Kasumi-1 (cell line): ENCODE data around the gene PIP4K2C.
"Not testable (repeated sequence)": the region's sequence is repeated elsewhere in the genome, so short reads cannot be mapped to it uniquely, and the experiment has no call there.

ENCODE experiments used
- DNase-seq, 2 experiments: peaks; one replicate each; lab custom pipeline; 2025; lab: John Stamatoyannopoulos, UW

The PIP4K2C gene

DNA sequence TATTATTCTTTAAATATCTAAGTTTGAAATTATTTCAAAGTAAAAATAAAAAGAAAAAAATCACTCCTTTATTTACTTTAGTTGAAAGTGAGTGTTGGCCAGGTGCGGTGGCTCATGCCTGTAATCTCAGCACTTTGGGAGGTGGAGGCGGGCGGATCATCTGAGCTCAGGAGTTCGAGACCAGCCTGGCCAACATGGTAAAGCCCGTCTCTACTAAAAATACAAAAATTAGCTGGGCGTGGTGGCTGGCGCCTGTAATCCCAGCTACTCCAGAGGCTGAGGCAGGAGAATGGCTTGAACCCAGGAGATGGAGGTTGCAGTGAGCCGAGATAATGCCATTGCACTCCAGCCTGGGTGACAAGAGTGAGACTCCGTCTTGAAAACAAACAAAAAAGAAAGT is 45.7 kb downstream of the PIP4K2C start:
- not testable (repeated sequence) for DNase-seq

DNA sequence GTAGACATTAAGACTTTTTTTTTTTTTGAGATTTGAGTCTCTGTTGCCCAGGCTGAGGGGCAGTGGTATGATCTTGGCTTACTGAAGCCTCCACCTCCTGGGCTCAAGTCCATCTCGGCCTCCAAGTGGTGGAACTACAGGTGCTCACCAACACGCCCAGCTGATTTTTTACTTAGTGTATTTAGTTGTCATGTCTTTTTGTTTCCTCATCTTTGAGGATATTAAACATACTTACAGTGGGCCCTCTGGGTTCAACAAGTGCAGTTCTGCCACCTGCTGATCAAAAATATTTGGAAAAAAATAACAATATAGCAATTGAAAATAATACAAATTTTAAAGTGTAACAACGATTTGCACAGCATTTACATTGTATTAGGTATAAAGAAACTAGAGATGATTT is 46.4 kb downstream of the PIP4K2C start:
- peak; percentile 11 to 48 for DNase-seq

DNA sequence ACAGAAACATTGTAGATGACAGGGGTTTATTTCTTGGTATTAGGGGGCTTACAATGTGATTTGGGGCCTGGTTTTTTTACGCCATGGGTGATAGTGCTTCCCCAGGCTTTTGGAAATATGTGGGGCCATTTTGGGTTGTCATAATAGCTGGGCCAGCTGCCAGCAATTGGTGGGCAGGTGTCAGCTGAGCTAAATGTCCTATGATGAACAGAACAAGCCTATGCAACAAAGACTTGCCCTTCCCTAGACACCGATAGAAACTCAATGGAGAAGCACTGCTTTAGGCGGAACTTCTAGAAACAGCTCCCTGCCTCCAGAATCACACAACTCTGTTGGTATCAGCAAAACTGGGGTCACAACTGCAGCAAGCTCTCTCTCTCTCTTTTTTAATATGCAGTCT is 47.1 kb downstream of the PIP4K2C start:
- DNase-seq = no peak

DNA sequence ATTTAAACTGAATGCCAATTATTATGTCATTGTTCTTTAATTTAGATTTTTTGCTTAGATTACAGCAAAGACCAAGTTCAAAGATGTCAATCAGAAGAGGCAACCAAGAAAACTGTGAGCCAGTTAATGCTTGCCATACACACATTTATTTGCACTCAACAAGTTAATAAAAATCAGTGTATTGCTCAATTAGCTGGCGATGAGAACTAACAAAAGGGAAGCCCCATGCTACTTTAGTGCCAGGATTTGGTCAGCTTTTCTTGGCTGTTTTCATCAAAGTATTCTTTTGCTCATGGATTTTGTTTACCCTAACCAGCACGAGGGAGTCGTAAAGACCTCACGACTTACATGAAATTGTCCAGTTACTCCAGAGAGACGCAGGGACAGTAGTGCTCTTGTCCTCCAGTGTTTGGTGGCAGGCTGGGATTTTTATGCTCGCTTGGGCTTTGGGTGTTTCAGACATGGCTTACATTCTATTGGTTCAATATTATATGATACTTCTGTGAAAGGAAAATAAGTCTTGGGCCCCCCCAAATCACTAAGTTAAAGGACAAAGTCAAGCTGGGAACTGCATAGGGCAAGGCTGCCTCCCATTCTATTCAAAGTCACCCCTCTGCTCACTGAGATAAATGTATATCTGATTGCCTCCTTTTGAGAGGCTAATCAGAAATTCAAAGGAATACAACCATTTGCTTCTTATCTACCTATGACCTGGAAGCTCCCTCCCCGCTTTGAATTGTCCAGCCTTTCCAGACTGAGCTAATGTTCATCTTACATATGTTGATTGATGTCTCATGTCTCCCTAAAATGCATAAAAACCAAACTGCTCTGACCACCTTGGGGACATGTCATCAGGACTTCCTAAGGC is 49.4 kb downstream of the PIP4K2C start:
- no peak for DNase-seq

DNA sequence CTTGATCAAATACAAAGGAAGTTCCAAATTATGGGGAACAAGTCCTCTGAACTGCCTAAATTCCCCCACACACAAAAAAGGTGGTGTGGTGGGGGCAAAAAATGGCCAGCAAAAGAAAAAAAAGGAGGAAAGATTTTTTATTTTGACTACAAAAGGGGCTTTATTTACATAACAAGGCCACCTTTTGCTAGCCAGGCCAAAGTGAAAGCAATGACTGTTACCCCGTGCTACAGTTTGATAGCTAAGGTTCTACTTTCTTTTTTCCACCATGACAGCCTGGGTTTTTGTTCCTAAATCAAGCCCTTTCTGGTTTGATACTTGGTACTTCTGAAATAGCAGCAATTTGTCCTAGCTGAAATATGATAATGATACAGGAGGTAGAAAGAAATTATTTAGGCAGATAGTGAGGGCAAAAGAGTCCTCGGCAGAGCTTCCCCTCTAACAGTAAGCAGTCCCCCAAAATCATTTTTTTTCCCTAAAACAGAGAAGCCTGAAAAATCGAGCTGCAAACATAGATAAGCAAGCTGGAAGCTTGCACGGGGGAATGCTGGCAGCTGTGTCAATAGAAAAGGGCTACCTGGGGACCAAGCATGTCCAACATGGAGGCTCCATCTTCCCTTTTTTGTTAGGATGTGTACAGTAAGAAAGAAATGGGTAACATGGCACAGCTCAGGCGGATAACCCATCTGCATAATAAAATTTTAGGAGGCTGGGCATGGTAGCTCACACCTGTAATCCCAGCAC is 50.9 kb downstream of the PIP4K2C start:
- DNase-seq = no peak

DNA sequence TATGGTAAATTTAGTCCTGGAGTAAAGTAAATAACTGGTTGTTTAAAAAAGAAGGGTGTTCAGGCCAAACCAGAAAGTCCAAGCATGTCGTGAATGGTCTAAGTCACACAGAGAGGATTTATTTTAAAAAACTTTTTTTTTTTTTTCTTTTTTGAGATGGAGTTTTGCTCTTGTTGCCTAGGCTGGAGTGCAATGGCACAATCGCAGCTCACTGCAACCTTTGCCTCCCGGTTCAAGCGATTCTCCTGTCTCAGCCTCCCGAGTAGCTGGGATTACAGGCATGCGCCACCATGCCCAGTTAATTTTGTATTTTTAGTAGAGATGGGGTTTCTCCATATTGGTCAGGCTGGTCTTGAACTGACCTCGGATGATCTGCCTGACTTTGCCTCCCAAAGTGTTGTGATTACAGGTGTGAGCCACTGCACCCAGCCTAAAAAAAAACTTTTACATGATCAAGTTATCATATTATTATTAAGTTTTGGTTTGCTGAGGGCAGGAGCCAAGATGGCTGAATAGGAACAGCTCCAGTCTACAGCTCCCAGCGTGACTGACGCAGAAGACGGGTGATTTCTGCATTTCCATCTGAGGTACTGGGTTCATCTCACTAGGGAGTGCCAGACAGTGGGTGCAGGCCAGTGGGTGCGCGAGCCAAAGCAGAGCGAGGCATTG is 55.1 kb downstream of the PIP4K2C start:
- DNase-seq = not testable (repeated sequence)

DNA sequence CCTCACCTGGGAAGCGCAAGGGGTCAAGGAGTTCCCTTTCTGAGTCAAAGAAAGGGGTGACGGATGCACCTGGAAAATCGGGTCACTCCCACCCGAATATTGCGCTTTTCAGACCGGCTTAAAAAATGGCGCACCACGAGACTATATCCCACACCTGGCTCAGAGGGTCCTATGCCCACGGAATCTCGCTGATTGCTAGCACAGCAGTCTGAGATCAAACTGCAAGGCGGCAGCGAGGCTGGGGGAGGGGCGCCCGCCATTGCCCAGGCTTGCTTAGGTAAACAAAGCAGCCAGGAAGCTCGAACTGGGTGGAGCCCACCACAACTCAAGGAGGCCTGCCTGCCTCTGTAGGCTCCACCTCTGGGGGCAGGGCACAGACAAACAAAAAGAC is 55.7 kb downstream of the PIP4K2C start:
- not testable (repeated sequence) for DNase-seq
